GM23248 (cell line): Measurements from ENCODE around the gene BTBD8. TPM values are rescaled to one million over a fixed set of nuclear protein-coding genes. Genes with fewer than 3 reads are reported as not detected.

ENCODE experiments used
- DNase-seq: peaks from one replicate; pipeline ENCODE4 v3.0.0-alpha.2; 2015
- H2AFZ ChIP-seq: fragments of 200-600 bp; sonication (generic); 2 replicates; pipeline ENCODE4 v1.6.1; 2016; ENCODE audit warnings: antibody characterized with exemption
- H3F3A ChIP-seq: fragments of 200-600 bp; sonication (generic); 2 replicates; pipeline ENCODE4 v1.6.1; 2016; ENCODE audit warnings: mild to moderate bottlenecking, antibody characterized with exemption, mixed run types; ENCODE audit not compliant: insufficient read depth
- H3K27ac ChIP-seq: fragments of 200-600 bp; sonication (generic); 2 replicates; pipeline ENCODE4 v1.5.1; 2016; ENCODE audit warnings: mild to moderate bottlenecking
- H3K27me3 ChIP-seq: fragments of 200-600 bp; sonication (generic); replicated peaks from 2 replicates; pipeline ENCODE4 v1.6.1; 2016; ENCODE audit warnings: mild to moderate bottlenecking; ENCODE audit not compliant: insufficient read depth
- H3K36me3 ChIP-seq: fragments of 200-600 bp; sonication (generic); 2 replicates; pipeline ENCODE4 v1.6.1; 2016; ENCODE audit warnings: low read depth, mild to moderate bottlenecking
- H3K4me1 ChIP-seq: fragments of 200-600 bp; sonication (generic); 2 replicates; pipeline ENCODE4 v1.6.1; 2016; ENCODE audit warnings: mild to moderate bottlenecking; ENCODE audit not compliant: insufficient read depth
- H3K4me2 ChIP-seq: fragments of 200-600 bp; sonication (generic); one replicate; pipeline ENCODE4 v1.6.1; 2016; ENCODE audit warnings: mild to moderate bottlenecking; ENCODE audit not compliant: unreplicated experiment
- H3K4me3 ChIP-seq: fragments of 200-600 bp; sonication (generic); 2 replicates; pipeline ENCODE4 v1.5.1; 2016; ENCODE audit warnings: mild to moderate bottlenecking
- H3K79me2 ChIP-seq: fragments of 200-600 bp; sonication (generic); 2 replicates; pipeline ENCODE4 v1.6.1; 2016; ENCODE audit warnings: mild to moderate bottlenecking; ENCODE audit not compliant: insufficient read depth
- H3K9ac ChIP-seq: fragments of 200-600 bp; sonication (generic); 2 replicates; pipeline ENCODE4 v1.6.1; 2016; ENCODE audit warnings: mild to moderate bottlenecking
- H3K9me2 ChIP-seq: fragments of 200-600 bp; sonication (generic); 2 replicates; pipeline ENCODE4 v1.6.1; 2016; ENCODE audit warnings: mixed run types, mild to moderate bottlenecking, moderate library complexity; ENCODE audit not compliant: insufficient read depth
- H3K9me3 ChIP-seq: fragments of 200-600 bp; sonication (generic); one replicate; pipeline ENCODE4 v1.6.1; 2017; ENCODE audit warnings: low read depth
- H4K20me1 ChIP-seq: fragments of 200-600 bp; sonication (generic); 2 replicates; pipeline ENCODE4 v1.6.0; 2016; ENCODE audit not compliant: insufficient read depth
- EZH2 ChIP-seq: fragments of 200-600 bp; sonication (generic); IDR thresholded peaks from 2 replicates; pipeline ENCODE4 v1.6.1; 2018; ENCODE audit warnings: antibody characterized with exemption, mild to moderate bottlenecking; ENCODE audit not compliant: insufficient read depth, poor library complexity, severe bottlenecking
- EZH2phosphoT487 ChIP-seq: fragments of 200-600 bp; sonication (generic); IDR thresholded peaks from 2 replicates; pipeline ENCODE4 v1.6.1; 2018; ENCODE audit warnings: antibody characterized with exemption, moderate library complexity, mild to moderate bottlenecking, low read depth; ENCODE audit not compliant: insufficient read depth
- WGBS, 2 experiments: methylation state at CpG; one replicate each; pipeline ENCODE4 v1.1.6; 2015 to 2017; ENCODE audit warnings: low lambda C conversion rate in 2 of 2, low coverage in 1 of 2; ENCODE audit errors: missing lambda C conversion rate in 2 of 2; 5-methylcytosine and 5-hydroxymethylcytosine counted together
- in situ Hi-C: fragments of 300-500 bp; cut with MboI; formaldehyde crosslinking; loops from 2 replicates; pipeline ENCODE4 v1.15.0; 2020
- polyA plus RNA-seq: library from polyadenylated mRNA; unstranded; fragments of >200 nt; fragmentation: Nextera tagmentation; extraction: Ambion mirVana; gene quantifications from 2 replicates; pipeline ENCODE4 v1.2.1, GENCODE V29; 2016
- total RNA-seq: library from RNA; depleted of rRNA; stranded (reverse); fragments of >200 nt; shearing (Covaris generic); gene quantifications from 2 replicates; pipeline ENCODE4 v1.2.3, GENCODE V29; 2014

BTBD8 gene
- total and polyA plus RNA-seq, 2 experiments from 2014 or later, result 1.6 to 2.2 TPM

- no peak overlapping the region for H3K9ac ChIP-seq
- H3K9me2 ChIP-seq, result no peaks in the 10 kb centered on the region
- H3K9me3 ChIP-seq, result no peaks in the 10 kb centered on the region
- H3K4me1 ChIP-seq, result no peaks in the 10 kb centered on the region
- in situ Hi-C loops, result no loop called here
- H4K20me1 ChIP-seq, result no peaks in the 10 kb centered on the region
- no peak overlapping the region for H3K4me2 ChIP-seq
- no peaks in the 10 kb centered on the region for H3K79me2 ChIP-seq
- H3K27ac ChIP-seq, result no peak overlapping the region
- no peaks in the 10 kb centered on the region for H3K36me3 ChIP-seq
- TF ChIP-seq EZH2 (no peak), EZH2phosphoT487 (no peak)
- no peaks in the 10 kb centered on the region for H3K27me3 ChIP-seq
- H3F3A ChIP-seq, result no peaks in the 10 kb centered on the region
- no peak overlapping the region for H3K4me3 ChIP-seq
- no peak overlapping the region for H2AFZ ChIP-seq
- WGBS, 2 experiments, result 69 to 72% methylated on average over 2 of the region's 2 CpGs
- DNase-seq, result no peak
Measured at GRCh38 chr1:92117526-92117925, 37.4 kb downstream of the BTBD8 start.

GRCh38 chr1:92118826-92119225 lies 38.7 kb downstream of the BTBD8 start:
- WGBS, 2 experiments, result 57 to 58% methylated on average over 3 of the region's 3 CpGs
- H3F3A ChIP-seq, result no peaks in the 10 kb centered on the region
- TF ChIP-seq EZH2, result no peak
- TF ChIP-seq EZH2phosphoT487, result no peak

GRCh38 chr1:92123868-92124267 lies 43.7 kb downstream of the BTBD8 start:
- Histone ChIP-seq H3K36me3 (no peaks in the 10 kb centered on the region), H3K4me2 (no peak overlapping the region), H3K27ac (no peak overlapping the region), H3K9me2 (no peaks in the 10 kb centered on the region), H3K79me2 (no peaks in the 10 kb centered on the region), H3K27me3 (no peaks in the 10 kb centered on the region), H2AFZ (no peak overlapping the region), H4K20me1 (no peaks in the 10 kb centered on the region), H3K4me3 (no peak overlapping the region), H3K4me1 (no peaks in the 10 kb centered on the region), H3K9ac (no peak overlapping the region), H3K9me3 (no peaks in the 10 kb centered on the region), H3F3A (no peaks in the 10 kb centered on the region)
- WGBS, 2 experiments, result 55 to 64% methylated on average over 3 of the region's 3 CpGs
- in situ Hi-C loops, result no loop called here
- TF ChIP-seq EZH2phosphoT487 (no peak), EZH2 (no peak)
- no peak for DNase-seq

More at GRCh38 chr1:92118826-92119225, 38.7 kb downstream of the BTBD8 start:
- no peaks in the 10 kb centered on the region for H3K36me3 ChIP-seq
- no peak overlapping the region for H3K4me2 ChIP-seq
- DNase-seq, result peak; percentile 9
- H3K9me2 ChIP-seq, result no peaks in the 10 kb centered on the region
- H3K79me2 ChIP-seq, result no peaks in the 10 kb centered on the region
- H3K9ac ChIP-seq, result no peak overlapping the region
- no peaks in the 10 kb centered on the region for H3K27me3 ChIP-seq
- no peak overlapping the region for H2AFZ ChIP-seq
- no peak overlapping the region for H3K27ac ChIP-seq
- H3K9me3 ChIP-seq, result no peaks in the 10 kb centered on the region
- H3K4me3 ChIP-seq, result no peak overlapping the region
- no peaks in the 10 kb centered on the region for H3K4me1 ChIP-seq
- H4K20me1 ChIP-seq, result no peaks in the 10 kb centered on the region
- in situ Hi-C loops, result no loop called here

GRCh38 chr1:92125204-92125603 lies 45.1 kb downstream of the BTBD8 start:
- no peak for DNase-seq
- H3K4me3 ChIP-seq, result no peak overlapping the region
- H3K27ac ChIP-seq, result no peak overlapping the region
- H3K36me3 ChIP-seq, result no peaks in the 10 kb centered on the region
- no peaks in the 10 kb centered on the region for H3K79me2 ChIP-seq
- H3F3A ChIP-seq, result no peaks in the 10 kb centered on the region
- H2AFZ ChIP-seq, result no peak overlapping the region
- no peaks in the 10 kb centered on the region for H3K9me3 ChIP-seq
- in situ Hi-C loops, result no loop called here
- H3K9me2 ChIP-seq, result no peaks in the 10 kb centered on the region
- H3K4me2 ChIP-seq, result no peak overlapping the region
- no peaks in the 10 kb centered on the region for H3K4me1 ChIP-seq
- WGBS, 2 experiments, result 82 to 88% methylated on average over 4 of the region's 4 CpGs
- TF ChIP-seq EZH2 (no peak), EZH2phosphoT487 (no peak)
- no peak overlapping the region for H3K9ac ChIP-seq
- H4K20me1 ChIP-seq, result no peaks in the 10 kb centered on the region
- H3K27me3 ChIP-seq, result no peaks in the 10 kb centered on the region

GRCh38 chr1:92126088-92126487 lies 45.9 kb downstream of the BTBD8 start:
- Histone ChIP-seq H3K79me2 (no peaks in the 10 kb centered on the region), H3K4me1 (no peaks in the 10 kb centered on the region), H3K9ac (no peak overlapping the region), H3K4me3 (no peak overlapping the region), H3K9me2 (no peaks in the 10 kb centered on the region), H3F3A (no peaks in the 10 kb centered on the region), H3K27ac (no peak overlapping the region), H2AFZ (no peak overlapping the region), H3K27me3 (no peaks in the 10 kb centered on the region), H3K9me3 (no peaks in the 10 kb centered on the region), H3K4me2 (no peak overlapping the region), H3K36me3 (no peaks in the 10 kb centered on the region), H4K20me1 (no peaks in the 10 kb centered on the region)
- 79 to 89% methylated on average over 3 of the region's 3 CpGs for WGBS, 2 experiments
- TF ChIP-seq EZH2phosphoT487, result no peak
- TF ChIP-seq EZH2, result no peak
- in situ Hi-C loops, result no loop called here
- no peak for DNase-seq
